DMS79 treated with DMSO at 0.1 percent for 48 hours (cell line): ENCODE data around the gene C9orf72.

Experiments used
- DNase-seq: peaks from one replicate; lab custom pipeline; 2025; lab: John Stamatoyannopoulos, UW

The C9orf72 gene

GRCh38 chr9:27538647-27539046 lies 34.6 kb downstream of the C9orf72 start:
- DNase-seq: no peak

GRCh38 chr9:27537756-27538155 lies 35.5 kb downstream of the C9orf72 start:
- no peak for DNase-seq

- DNase-seq: peak; percentile 47
These were observed 36.2 kb downstream of the C9orf72 start for GRCh38 chr9:27537027-27537435.

- DNase-seq: no peak
These were observed 37.1 kb downstream of the C9orf72 start for GRCh38 chr9:27536168-27536567.

GRCh38 chr9:27535701-27536118 lies 37.6 kb downstream of the C9orf72 start:
- no peak for DNase-seq

GRCh38 chr9:27534658-27535209 lies 38.5 kb downstream of the C9orf72 start:
- DNase-seq: no peak

- DNase-seq: no peak
These were observed 39.1 kb downstream of the C9orf72 start for GRCh38 chr9:27534131-27534530.

- DNase-seq: no peak
These were observed 40.0 kb downstream of the C9orf72 start for GRCh38 chr9:27533311-27533710.

- no peak for DNase-seq
These were observed 41.2 kb downstream of the C9orf72 start for GRCh38 chr9:27532046-27532445.

- DNase-seq: no peak
These were observed 42.1 kb downstream of the C9orf72 start for GRCh38 chr9:27530915-27531755.

- peak; percentile 70 for DNase-seq
These were observed 43.7 kb downstream of the C9orf72 start, which contains the start of gene MOB3B for GRCh38 chr9:27529316-27530278. TSS of gene MOB3B (minus strand) at chr9:27529814. CDS start at chr9:27455550, 74,264 bp downstream.

GRCh38 chr9:27528886-27529315 lies 44.4 kb downstream of the C9orf72 start:
- no peak for DNase-seq

- no peak for DNase-seq
These were observed 45.0 kb downstream of the C9orf72 start for GRCh38 chr9:27528076-27528885.

GRCh38 chr9:27527702-27528075 lies 45.6 kb downstream of the C9orf72 start:
- no peak for DNase-seq

- DNase-seq: no peak
These were observed 49.0 kb downstream of the C9orf72 start, which contains the start of gene IFNK for GRCh38 chr9:27524236-27524635. TSS of gene IFNK (plus strand) at chr9:27524290. CDS start at chr9:27524337, 47 bp downstream.

- no peak for DNase-seq
These were observed 50.1 kb downstream of the C9orf72 start for GRCh38 chr9:27523141-27523540.

GRCh38 chr9:27520986-27521385 lies 52.3 kb downstream of the C9orf72 start:
- DNase-seq: no peak

- no peak for DNase-seq
These were observed 53.5 kb downstream of the C9orf72 start for GRCh38 chr9:27519466-27520465.

GRCh38 chr9:27518809-27519208 lies 54.5 kb downstream of the C9orf72 start:
- DNase-seq: no peak

- DNase-seq: no peak
These were observed 55.3 kb downstream of the C9orf72 start for GRCh38 chr9:27518006-27518405.
